Stimulated activated CD8-positive, alpha-beta memory T cell treated with anti-CD3 and anti-CD28 coated beads, Interleukin-12 subunit alpha, Interleukin-12 subunit beta, amount 100 ng/mL, for 24 hours (primary cell): ENCODE data around the gene BATF.

Experiments used
- DNase-seq: peaks from one replicate; pipeline ENCODE4 v3.0.0-alpha.2; 2020; ENCODE audit errors: extremely low read depth

BATF gene

GRCh38 chr14:75531660-75532317 is 9.5 kb downstream of the BATF start:
- no peak for DNase-seq

- no peak for DNase-seq
Observed at GRCh38 chr14:75533791-75534555, 11.7 kb downstream of the BATF start.

GRCh38 chr14:75535164-75535898 is 13.1 kb downstream of the BATF start:
- no peak for DNase-seq

- DNase-seq, result no peak
Observed at GRCh38 chr14:75537071-75537470, 14.8 kb downstream of the BATF start.

- no peak for DNase-seq
Observed at GRCh38 chr14:75539162-75539560, 16.9 kb downstream of the BATF start.

GRCh38 chr14:75539561-75540478 is 17.6 kb downstream of the BATF start:
- DNase-seq, result no peak

- DNase-seq, result no peak
Observed at GRCh38 chr14:75540479-75540851, 18.2 kb downstream of the BATF start.

- peak; percentile 55 for DNase-seq
Observed at GRCh38 chr14:75542588-75543091, 20.4 kb downstream of the BATF start.

- DNase-seq, result no peak
Observed at GRCh38 chr14:75543253-75543652, 21.0 kb downstream of the BATF start.

GRCh38 chr14:75543786-75544185 is 21.5 kb downstream of the BATF start:
- DNase-seq, result no peak

- no peak for DNase-seq
Observed at GRCh38 chr14:75545907-75546306, 23.6 kb downstream of the BATF start.

- DNase-seq, result no peak
Observed at GRCh38 chr14:75547552-75548250, 25.4 kb downstream of the BATF start.

- no peak for DNase-seq
Observed at GRCh38 chr14:75548544-75548943, 26.3 kb downstream of the BATF start.

GRCh38 chr14:75549169-75549568 is 26.9 kb downstream of the BATF start:
- DNase-seq, result no peak

- no peak for DNase-seq
Observed at GRCh38 chr14:75551021-75551420, 28.8 kb downstream of the BATF start.

GRCh38 chr14:75553157-75553556 is 30.9 kb downstream of the BATF start:
- DNase-seq, result no peak

GRCh38 chr14:75553761-75554364 is 31.6 kb downstream of the BATF start:
- DNase-seq, result no peak

- DNase-seq, result no peak
Observed at GRCh38 chr14:75554482-75554881, 32.2 kb downstream of the BATF start.

GRCh38 chr14:75558440-75558839 is 36.2 kb downstream of the BATF start:
- DNase-seq, result no peak

GRCh38 chr14:75559045-75559444 is 36.8 kb downstream of the BATF start:
- DNase-seq, result no peak
